ENCODE data around the gene PXDN.
"Not testable (repeated sequence)": the region's sequence is repeated elsewhere in the genome, so short reads cannot be mapped to it uniquely, and the experiment has no call there.

The PXDN gene

GRCh38 chr2:1726558-1726957, 17.8 kb downstream of the PXDN start:
- no peak for DNase-seq (ENCODE audit: low read depth in 2 of 2)

- DNase-seq (ENCODE audit: low read depth in 2 of 2) = not testable (repeated sequence)
These were observed 20.0 kb downstream of the PXDN start for GRCh38 chr2:1724351-1724750.

- no peak for DNase-seq (ENCODE audit: low read depth in 2 of 2)
These were observed 20.8 kb downstream of the PXDN start for GRCh38 chr2:1723397-1724042.

GRCh38 chr2:1722692-1723091, 21.6 kb downstream of the PXDN start:
- DNase-seq (ENCODE audit: low read depth in 2 of 2) = no peak

GRCh38 chr2:1721706-1722646, 22.3 kb downstream of the PXDN start:
- no peak for DNase-seq (ENCODE audit: low read depth in 2 of 2)

GRCh38 chr2:1718339-1719220, 25.7 kb downstream of the PXDN start:
- DNase-seq (ENCODE audit: low read depth in 2 of 2) = no peak

GRCh38 chr2:1717113-1717512, 27.2 kb downstream of the PXDN start:
- no peak for DNase-seq (ENCODE audit: low read depth in 2 of 2)

GRCh38 chr2:1716441-1716840, 27.9 kb downstream of the PXDN start:
- no peak for DNase-seq (ENCODE audit: low read depth in 2 of 2)

- not testable (repeated sequence) for DNase-seq (ENCODE audit: low read depth in 2 of 2)
These were observed 28.4 kb downstream of the PXDN start for GRCh38 chr2:1716014-1716305.

GRCh38 chr2:1715184-1716013, 28.9 kb downstream of the PXDN start:
- no peak for DNase-seq (ENCODE audit: low read depth in 2 of 2)

GRCh38 chr2:1714291-1715064, 29.8 kb downstream of the PXDN start:
- no peak for DNase-seq (ENCODE audit: low read depth in 2 of 2)

GRCh38 chr2:1713839-1714236, 30.5 kb downstream of the PXDN start:
- no peak for DNase-seq (ENCODE audit: low read depth in 2 of 2)

- no peak for DNase-seq (ENCODE audit: low read depth in 2 of 2)
These were observed 31.0 kb downstream of the PXDN start for GRCh38 chr2:1713142-1713838.

GRCh38 chr2:1709946-1710560, 34.3 kb downstream of the PXDN start:
- no peak for DNase-seq (ENCODE audit: low read depth in 2 of 2)

GRCh38 chr2:1709335-1709605, 35.0 kb downstream of the PXDN start:
- DNase-seq (ENCODE audit: low read depth in 2 of 2) = no peak

GRCh38 chr2:1708476-1709334, 35.6 kb downstream of the PXDN start:
- DNase-seq (ENCODE audit: low read depth in 2 of 2) = no peak

- DNase-seq (ENCODE audit: low read depth in 2 of 2) = no peak
These were observed 36.4 kb downstream of the PXDN start for GRCh38 chr2:1707771-1708418.

- not testable (repeated sequence) for DNase-seq (ENCODE audit: low read depth in 2 of 2)
These were observed 38.0 kb downstream of the PXDN start for GRCh38 chr2:1706089-1706841.
